ENCODE measurements around the gene SLC9A3.

Gene SLC9A3

DNA sequence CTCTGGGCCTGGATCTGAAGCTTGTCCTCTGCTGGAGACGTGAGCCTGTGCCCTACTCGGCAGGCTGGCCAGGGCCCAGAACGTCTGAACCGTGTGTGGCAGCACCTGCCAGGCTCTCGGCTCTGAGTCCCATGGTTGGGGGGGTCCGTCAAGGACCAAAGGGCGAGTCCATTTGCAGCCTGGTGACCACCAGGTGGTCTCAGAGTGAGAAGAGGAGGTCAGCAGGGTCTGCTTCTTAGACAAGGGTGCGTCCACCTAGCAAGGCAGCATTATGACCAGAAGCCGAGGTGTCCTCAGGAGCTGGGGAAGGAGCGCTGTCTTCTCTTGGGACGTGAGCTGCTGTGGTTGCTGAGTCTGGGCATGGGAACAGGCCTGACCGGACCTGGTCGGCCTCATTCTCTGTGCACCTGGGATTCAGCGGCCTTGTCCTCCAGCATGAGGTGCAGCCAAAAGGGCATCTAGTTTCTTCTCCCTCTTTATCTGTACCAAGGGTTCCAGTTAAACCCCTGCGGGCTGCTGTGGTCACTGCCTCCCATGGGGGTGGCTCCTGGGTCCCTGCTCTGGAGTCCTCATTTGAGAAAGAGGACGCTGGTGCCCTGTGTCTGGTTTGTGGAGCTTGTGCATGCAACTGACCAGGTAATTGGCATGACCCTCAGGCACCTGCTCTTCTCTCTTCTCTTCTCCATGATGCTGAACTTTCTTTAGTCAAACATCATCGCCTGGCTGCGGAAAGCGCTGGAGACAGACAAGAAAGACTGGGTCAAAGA, 66.9 kb downstream of the SLC9A3 start:
- Histone ChIP-seq H3K4me3 (ENCODE audit: low read length) (no peak overlapping the region), H3K9me3 (ENCODE audit: control insufficient read depth, low read length) (no peaks in the 10 kb centered on the region), H3K27me3 (ENCODE audit: control insufficient read depth, insufficient read depth, low read length) (no peaks in the 10 kb centered on the region), H3K9ac (ENCODE audit: low read length) (no peak overlapping the region), H3K36me3 (ENCODE audit: control insufficient read depth, insufficient read depth, low read length) (peaks cover 8% of the 10 kb centered on the region), H3K4me1 (ENCODE audit: control insufficient read depth, insufficient read depth, low read length) (no peaks in the 10 kb centered on the region)

DNA sequence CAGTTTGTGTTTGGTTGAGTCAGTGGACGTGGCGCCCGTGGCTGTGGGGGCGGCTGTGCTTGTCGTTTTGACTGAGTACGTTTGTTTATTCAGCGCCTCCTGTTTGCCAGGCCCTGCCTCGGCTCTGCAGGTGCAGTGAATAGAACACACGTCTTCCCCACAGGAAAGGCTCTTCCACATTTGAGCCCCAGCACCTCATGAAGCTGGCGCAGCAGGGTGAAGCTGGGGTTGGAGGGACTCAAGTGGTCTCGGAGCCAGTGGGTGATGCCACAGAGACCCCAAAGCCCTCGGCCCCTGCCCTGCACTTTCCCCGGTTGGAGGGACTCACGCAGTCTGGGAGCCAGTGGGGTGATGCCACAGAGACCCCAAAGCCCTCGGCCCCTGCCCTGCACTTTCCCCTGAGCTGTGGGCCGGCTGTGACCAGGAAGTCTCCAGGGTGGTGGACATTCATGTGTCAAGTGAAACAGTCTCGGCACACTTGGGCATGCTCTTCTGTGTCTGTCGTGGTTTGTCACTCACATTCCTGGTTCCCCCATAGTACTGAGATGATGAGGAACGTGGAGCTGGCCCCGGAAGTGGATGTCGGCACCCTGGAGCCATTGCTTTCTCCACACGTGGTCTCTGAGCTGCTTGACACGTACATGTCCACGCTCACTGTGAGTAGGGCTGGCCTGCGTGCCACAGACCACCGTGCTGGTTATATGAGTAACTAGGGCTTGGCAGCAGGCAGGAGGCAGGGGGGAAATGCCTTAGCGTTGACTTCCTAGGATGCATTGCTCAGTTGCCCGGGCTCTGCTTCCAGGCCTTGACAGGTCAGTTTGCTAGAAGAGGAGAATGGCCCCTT, 67.7 kb downstream of the SLC9A3 start:
- Histone ChIP-seq H3K27me3 (ENCODE audit: control insufficient read depth, insufficient read depth, low read length) (no peaks in the 10 kb centered on the region), H3K36me3 (ENCODE audit: control insufficient read depth, insufficient read depth, low read length) (peaks cover 8% of the 10 kb centered on the region), H3K4me1 (ENCODE audit: control insufficient read depth, insufficient read depth, low read length) (no peaks in the 10 kb centered on the region), H3K9ac (ENCODE audit: low read length) (no peak overlapping the region), H3K9me3 (ENCODE audit: control insufficient read depth, low read length) (no peaks in the 10 kb centered on the region), H3K4me3 (ENCODE audit: low read length) (no peak overlapping the region)

DNA sequence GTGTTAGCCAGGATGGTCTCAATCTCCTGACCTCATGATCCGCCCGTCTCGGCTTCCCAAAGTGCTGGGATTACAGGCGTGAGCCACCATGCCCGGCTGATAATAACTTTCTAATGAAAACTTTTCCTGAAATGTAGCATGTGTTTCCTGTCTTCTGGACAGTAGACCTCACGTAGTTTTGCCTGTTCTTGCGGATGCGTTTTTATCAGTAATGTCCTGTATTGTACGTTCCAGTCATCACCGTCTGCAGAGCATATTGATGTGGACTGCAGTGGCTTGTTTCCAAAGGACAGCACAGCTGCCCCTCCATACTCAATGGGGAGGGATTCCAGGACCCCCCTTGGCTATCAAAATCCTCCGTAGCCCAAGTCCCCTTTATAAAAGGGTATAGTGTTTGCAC, 68.4 kb downstream of the SLC9A3 start:
- H3K4me3 ChIP-seq (ENCODE audit: low read length), result no peak overlapping the region
- peaks cover 8% of the 10 kb centered on the region for H3K36me3 ChIP-seq (ENCODE audit: control insufficient read depth, insufficient read depth, low read length)
- H3K4me1 ChIP-seq (ENCODE audit: control insufficient read depth, insufficient read depth, low read length), result no peaks in the 10 kb centered on the region
- no peak overlapping the region for H3K9ac ChIP-seq (ENCODE audit: low read length)
- H3K9me3 ChIP-seq (ENCODE audit: control insufficient read depth, low read length), result no peaks in the 10 kb centered on the region
- no peaks in the 10 kb centered on the region for H3K27me3 ChIP-seq (ENCODE audit: control insufficient read depth, insufficient read depth, low read length)

DNA sequence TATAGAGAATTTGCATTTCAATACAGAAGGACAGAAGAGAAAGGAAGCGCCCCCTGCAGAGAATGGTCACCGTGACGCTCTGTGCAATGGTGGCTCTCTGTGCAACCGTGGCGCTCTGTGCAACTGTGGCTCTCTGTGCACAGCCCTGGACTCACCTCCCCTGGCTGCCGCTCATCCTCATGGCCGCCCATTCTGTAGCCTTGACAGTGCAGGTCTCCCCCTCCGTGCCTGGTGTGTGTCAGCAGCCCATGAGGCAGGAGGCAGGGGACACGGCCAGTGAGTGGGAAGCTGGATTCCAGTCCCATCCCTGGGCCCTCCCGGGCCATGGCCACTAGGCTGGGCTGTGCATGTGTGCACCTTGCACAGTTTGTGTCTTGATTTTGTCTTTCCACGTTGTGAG, 69.3 kb downstream of the SLC9A3 start:
- Histone ChIP-seq H3K36me3 (ENCODE audit: control insufficient read depth, insufficient read depth, low read length) (peaks cover 8% of the 10 kb centered on the region), H3K27me3 (ENCODE audit: control insufficient read depth, insufficient read depth, low read length) (no peaks in the 10 kb centered on the region), H3K9me3 (ENCODE audit: control insufficient read depth, low read length) (no peaks in the 10 kb centered on the region)

DNA sequence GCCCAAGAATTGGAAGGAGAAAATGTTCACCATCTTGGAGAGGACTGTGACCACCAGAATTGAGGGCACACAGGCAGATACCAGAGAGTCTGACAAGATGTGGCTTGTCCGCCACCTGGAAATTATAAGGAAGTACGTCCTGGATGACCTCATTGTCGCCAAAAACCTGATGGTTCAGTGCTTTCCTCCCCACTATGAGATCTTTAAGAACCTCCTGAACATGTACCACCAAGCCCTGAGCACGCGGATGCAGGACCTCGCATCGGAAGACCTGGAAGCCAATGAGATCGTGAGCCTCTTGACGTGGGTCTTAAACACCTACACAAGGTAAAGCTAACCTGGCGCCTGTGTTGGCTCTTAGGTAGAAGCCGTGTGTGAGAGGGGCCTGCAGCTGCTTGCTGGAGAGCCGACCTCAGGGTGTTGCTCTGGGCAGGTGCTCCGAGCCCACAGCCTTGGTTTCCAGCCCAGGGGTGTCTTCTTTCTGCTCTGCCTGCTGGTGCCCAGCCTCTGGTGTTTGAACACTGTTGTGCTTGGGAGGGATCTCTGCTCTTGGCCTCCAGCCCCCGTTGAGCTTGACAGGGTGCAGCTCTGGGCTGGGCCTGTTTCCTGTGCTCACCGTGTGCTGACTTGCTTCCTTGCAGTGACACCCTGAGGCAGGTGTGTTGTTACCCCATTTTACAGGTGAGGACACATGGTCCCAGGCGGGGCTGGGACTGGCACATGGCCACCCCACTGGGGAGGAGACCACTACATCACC, 70.3 kb downstream of the SLC9A3 start:
- Histone ChIP-seq H3K27me3 (ENCODE audit: control insufficient read depth, insufficient read depth, low read length) (no peaks in the 10 kb centered on the region), H3K36me3 (ENCODE audit: control insufficient read depth, insufficient read depth, low read length) (peaks cover 8% of the 10 kb centered on the region), H3K4me3 (ENCODE audit: low read length) (no peak overlapping the region), H3K4me1 (ENCODE audit: control insufficient read depth, insufficient read depth, low read length) (no peaks in the 10 kb centered on the region), H3K9me3 (ENCODE audit: control insufficient read depth, low read length) (no peaks in the 10 kb centered on the region), H3K9ac (ENCODE audit: low read length) (no peak overlapping the region)

More for the DNA sequence above, 69.3 kb downstream of the SLC9A3 start:
- Histone ChIP-seq H3K4me3 (ENCODE audit: low read length) (no peak overlapping the region), H3K9ac (ENCODE audit: low read length) (no peak overlapping the region), H3K4me1 (ENCODE audit: control insufficient read depth, insufficient read depth, low read length) (no peaks in the 10 kb centered on the region)

DNA sequence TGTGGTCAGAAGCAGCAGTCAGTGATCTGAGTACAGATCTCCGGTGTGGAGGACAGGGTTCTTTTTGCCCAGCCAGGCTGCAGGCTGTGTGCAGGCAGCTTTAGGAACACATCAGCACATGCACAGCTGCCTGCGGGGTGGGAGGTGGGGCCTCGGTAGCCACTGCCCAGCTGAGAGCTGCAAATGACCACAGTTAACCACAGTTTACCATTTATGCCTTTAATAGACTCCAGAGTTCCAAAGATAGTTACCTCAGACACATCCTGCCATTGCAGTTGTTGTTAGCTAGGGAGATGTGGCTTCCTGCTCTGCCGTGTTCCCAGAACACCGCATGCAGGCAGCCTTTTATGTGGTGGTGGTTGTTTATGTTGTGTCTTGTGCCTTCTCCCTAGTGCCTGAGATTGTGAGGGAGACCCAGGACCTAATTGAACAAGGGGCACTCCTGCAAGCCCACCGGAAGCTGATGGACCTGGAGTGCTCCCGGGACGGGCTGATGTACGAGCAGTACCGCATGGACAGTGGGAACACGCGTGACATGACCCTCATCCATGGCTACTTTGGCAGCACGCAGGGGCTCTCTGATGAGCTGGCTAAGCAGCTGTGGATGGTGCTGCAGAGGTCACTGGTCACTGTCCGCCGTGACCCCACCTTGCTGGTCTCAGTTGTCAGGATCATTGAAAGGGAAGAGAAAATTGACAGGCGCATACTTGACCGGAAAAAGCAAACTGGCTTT, 71.1 kb downstream of the SLC9A3 start:
- Histone ChIP-seq H3K9me3 (ENCODE audit: control insufficient read depth, low read length) (no peaks in the 10 kb centered on the region), H3K4me3 (ENCODE audit: low read length) (no peak overlapping the region), H3K36me3 (ENCODE audit: control insufficient read depth, insufficient read depth, low read length) (peaks cover 8% of the 10 kb centered on the region), H3K9ac (ENCODE audit: low read length) (no peak overlapping the region), H3K4me1 (ENCODE audit: control insufficient read depth, insufficient read depth, low read length) (no peaks in the 10 kb centered on the region), H3K27me3 (ENCODE audit: control insufficient read depth, insufficient read depth, low read length) (no peaks in the 10 kb centered on the region)

DNA sequence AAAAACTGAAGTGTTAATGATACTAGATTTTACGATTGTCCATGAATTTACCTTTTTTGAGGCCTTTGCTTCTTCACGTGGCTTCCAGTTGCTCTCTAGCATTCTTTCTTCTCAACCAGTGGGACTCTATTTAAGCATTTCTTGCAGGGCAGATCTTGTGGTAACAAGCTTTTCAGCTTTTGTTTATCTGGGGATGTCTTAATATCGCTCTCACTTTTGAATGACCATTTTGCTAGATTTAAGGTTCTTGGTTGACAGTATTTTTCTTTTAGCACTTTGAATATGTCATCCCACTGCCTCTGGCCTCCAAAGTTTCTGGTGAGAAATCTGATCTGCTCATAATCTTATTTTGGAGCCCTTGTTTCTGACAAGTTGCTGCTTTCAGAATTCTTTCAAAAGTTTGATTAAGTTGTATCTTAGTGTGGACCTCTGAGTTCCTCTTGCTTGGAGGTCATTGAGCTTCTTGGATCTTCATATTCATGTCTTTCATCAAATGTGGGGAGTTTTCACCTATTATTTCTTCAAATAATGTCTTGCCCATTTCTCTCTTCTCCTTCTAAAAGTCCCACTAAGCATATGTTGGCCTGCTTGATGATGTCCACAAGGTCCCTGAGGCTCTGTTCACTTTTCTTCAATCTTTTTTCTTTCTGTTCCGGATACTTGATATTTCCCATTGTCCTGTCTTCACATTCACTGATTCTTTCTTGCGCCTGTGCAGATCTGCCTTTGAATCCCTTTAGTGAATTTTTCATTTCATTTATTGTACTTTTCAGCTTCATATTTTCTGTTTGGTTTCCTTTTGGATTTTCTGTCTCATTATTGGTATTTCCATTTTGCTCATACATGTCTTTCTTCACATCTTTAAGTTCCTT, 72.4 kb downstream of the SLC9A3 start:
- Histone ChIP-seq H3K9me3 (ENCODE audit: control insufficient read depth, low read length) (no peaks in the 10 kb centered on the region), H3K4me3 (ENCODE audit: low read length) (no peak overlapping the region), H3K36me3 (ENCODE audit: control insufficient read depth, insufficient read depth, low read length) (peaks cover 8% of the 10 kb centered on the region), H3K4me1 (ENCODE audit: control insufficient read depth, insufficient read depth, low read length) (no peaks in the 10 kb centered on the region), H3K27me3 (ENCODE audit: control insufficient read depth, insufficient read depth, low read length) (no peaks in the 10 kb centered on the region), H3K9ac (ENCODE audit: low read length) (no peak overlapping the region)

DNA sequence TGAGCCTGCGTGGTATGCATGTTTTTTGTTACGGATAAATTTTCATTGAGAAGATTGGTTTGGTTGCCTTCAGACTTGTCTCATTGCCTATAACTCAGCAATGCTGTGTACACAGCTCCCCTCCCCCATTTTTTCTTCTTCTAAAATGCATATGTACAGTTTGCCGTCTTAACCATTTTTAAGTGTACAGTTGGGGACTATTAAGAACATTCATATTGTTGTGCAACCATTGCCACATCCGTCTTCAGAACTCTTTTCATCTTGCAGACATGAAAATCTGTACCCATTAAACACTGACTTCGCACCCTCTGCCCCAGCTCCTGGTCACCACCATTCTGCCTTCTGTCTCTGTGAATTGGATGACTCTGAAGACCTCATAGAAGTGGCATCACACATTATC, 75.1 kb downstream of the SLC9A3 start:
- Histone ChIP-seq H3K27me3 (ENCODE audit: control insufficient read depth, insufficient read depth, low read length) (no peaks in the 10 kb centered on the region), H3K36me3 (ENCODE audit: control insufficient read depth, insufficient read depth, low read length) (peaks cover 8% of the 10 kb centered on the region), H3K9me3 (ENCODE audit: control insufficient read depth, low read length) (no peaks in the 10 kb centered on the region), H3K9ac (ENCODE audit: low read length) (no peak overlapping the region), H3K4me1 (ENCODE audit: control insufficient read depth, insufficient read depth, low read length) (peaks cover 5% of the 10 kb centered on the region), H3K4me3 (ENCODE audit: low read length) (no peak overlapping the region)

DNA sequence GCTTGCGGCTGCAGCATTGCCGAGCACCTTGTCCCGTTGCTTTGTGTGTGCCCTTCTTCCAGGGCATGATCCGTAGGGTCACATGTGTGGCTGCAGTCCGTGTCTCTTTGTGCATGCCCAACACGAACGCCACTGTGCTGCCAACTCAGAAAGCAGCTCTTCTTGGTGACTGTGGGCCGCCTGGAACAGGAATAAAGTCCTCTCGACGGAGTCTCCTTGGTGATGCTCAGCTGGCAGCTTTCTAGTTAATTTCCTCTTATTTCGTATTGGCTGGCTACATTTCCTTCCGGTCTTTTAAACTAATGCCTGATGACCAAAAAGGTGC, 75.5 kb downstream of the SLC9A3 start:
- Histone ChIP-seq H3K9me3 (ENCODE audit: control insufficient read depth, low read length) (no peaks in the 10 kb centered on the region), H3K4me1 (ENCODE audit: control insufficient read depth, insufficient read depth, low read length) (peaks cover 9% of the 10 kb centered on the region), H3K27me3 (ENCODE audit: control insufficient read depth, insufficient read depth, low read length) (no peaks in the 10 kb centered on the region), H3K9ac (ENCODE audit: low read length) (no peak overlapping the region), H3K36me3 (ENCODE audit: control insufficient read depth, insufficient read depth, low read length) (peaks cover 8% of the 10 kb centered on the region), H3K4me3 (ENCODE audit: low read length) (no peak overlapping the region)

DNA sequence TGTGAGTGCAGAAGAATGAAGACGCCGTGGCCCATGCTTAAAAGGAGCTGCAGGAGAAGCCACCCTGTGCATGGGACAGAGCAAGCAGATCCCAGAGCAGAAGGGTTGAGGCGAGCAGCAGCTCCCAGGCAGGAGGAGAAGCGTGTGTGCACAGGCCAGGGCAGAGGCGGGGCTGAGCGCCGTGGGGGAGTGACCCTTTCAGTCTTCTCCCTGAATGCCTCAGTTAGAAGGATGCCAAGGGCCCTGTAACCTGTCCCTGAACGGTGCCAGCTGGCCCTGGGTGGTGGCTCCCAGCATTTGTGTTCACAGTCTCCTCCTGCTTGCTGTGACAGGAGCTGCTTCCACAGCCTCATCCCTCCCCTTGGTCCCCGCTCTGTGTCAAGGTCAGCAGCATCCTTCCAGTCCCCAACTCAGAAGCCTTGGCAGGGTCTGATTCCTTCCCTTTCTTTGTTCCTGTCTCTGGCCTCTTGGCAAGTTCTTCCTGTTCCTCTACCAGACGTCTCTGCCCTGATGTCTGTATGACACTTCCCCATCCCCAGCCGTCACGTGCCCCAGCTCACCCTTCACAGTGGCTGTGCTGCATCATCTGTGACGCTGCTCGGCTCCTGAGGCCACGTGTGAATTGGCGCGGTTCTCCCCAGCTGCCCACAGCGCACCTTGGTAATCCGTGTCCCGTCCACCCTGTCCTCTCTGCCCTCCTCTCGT, 76.0 kb downstream of the SLC9A3 start:
- Histone ChIP-seq H3K27me3 (ENCODE audit: control insufficient read depth, insufficient read depth, low read length) (no peaks in the 10 kb centered on the region), H3K9me3 (ENCODE audit: control insufficient read depth, low read length) (no peaks in the 10 kb centered on the region), H3K9ac (ENCODE audit: low read length) (no peak overlapping the region), H3K36me3 (ENCODE audit: control insufficient read depth, insufficient read depth, low read length) (peaks cover 8% of the 10 kb centered on the region), H3K4me3 (ENCODE audit: low read length) (no peak overlapping the region), H3K4me1 (ENCODE audit: control insufficient read depth, insufficient read depth, low read length) (peaks cover 12% of the 10 kb centered on the region)
